ENCODE data around the gene INPP5D.

INPP5D gene

GRCh38 chr2:233236820-233237589 is 176.9 kb downstream of the INPP5D start:
- DNase-seq (ENCODE audit: low spot score), result no peak

GRCh38 chr2:233240897-233241296 is 180.8 kb downstream of the INPP5D start:
- no peak for DNase-seq (ENCODE audit: low spot score)

GRCh38 chr2:233241803-233242202 is 181.7 kb downstream of the INPP5D start:
- DNase-seq (ENCODE audit: low spot score), result no peak

GRCh38 chr2:233242231-233242927 is 182.2 kb downstream of the INPP5D start:
- no peak for DNase-seq (ENCODE audit: low spot score)

GRCh38 chr2:233243348-233243747 is 183.2 kb downstream of the INPP5D start:
- DNase-seq (ENCODE audit: low spot score), result no peak

GRCh38 chr2:233244818-233245217 is 184.7 kb downstream of the INPP5D start:
- DNase-seq (ENCODE audit: low spot score), result no peak

- no peak for DNase-seq (ENCODE audit: low spot score)
Observed at GRCh38 chr2:233245406-233245805, 185.3 kb downstream of the INPP5D start.

- DNase-seq (ENCODE audit: low spot score), result no peak
Observed at GRCh38 chr2:233247116-233247515, 187.0 kb downstream of the INPP5D start.

- no peak for DNase-seq (ENCODE audit: low spot score)
Observed at GRCh38 chr2:233247744-233248143, 187.6 kb downstream of the INPP5D start.

GRCh38 chr2:233248999-233249398 is 188.9 kb downstream of the INPP5D start:
- DNase-seq (ENCODE audit: low spot score), result no peak

- no peak for DNase-seq (ENCODE audit: low spot score)
Observed at GRCh38 chr2:233250568-233250967, 190.4 kb downstream of the INPP5D start.

- no peak for DNase-seq (ENCODE audit: low spot score)
Observed at GRCh38 chr2:233250985-233251305, 190.8 kb downstream of the INPP5D start.

GRCh38 chr2:233251306-233252116 is 191.4 kb downstream of the INPP5D start, which contains the start of gene ATG16L1:
ATG16L1 (plus strand) TSS chr2:233251673; CDS start chr2:233251828, 155 bp downstream.
- peak; percentile 96 for DNase-seq (ENCODE audit: low spot score)

GRCh38 chr2:233252227-233252626 is 192.1 kb downstream of the INPP5D start:
- DNase-seq (ENCODE audit: low spot score), result no peak

- no peak for DNase-seq (ENCODE audit: low spot score)
Observed at GRCh38 chr2:233255151-233255550, 195.0 kb downstream of the INPP5D start.

GRCh38 chr2:233256048-233256447 is 195.9 kb downstream of the INPP5D start:
- no peak for DNase-seq (ENCODE audit: low spot score)

Measured in left forelimb (tissue), 1 donor.